HG03139 (cell line): ENCODE results near the gene AKR1D1.

Source experiments
- ATAC-seq: cut with Tn5 transposase; IDR thresholded peaks from one replicate; pipeline ENCODE4 v1.9.1; 2021; ENCODE audit not compliant: unreplicated experiment

The AKR1D1 gene

GRCh38 chr7:138161600-138162081, 85.4 kb downstream of the AKR1D1 start:
- ATAC-seq, result peak; percentile 99

- no peak for ATAC-seq
Measured at GRCh38 chr7:138162236-138162635, 86.0 kb downstream of the AKR1D1 start.

- no peak for ATAC-seq
Measured at GRCh38 chr7:138163800-138164199, 87.5 kb downstream of the AKR1D1 start.

- no peak for ATAC-seq
Measured at GRCh38 chr7:138164804-138165203, 88.5 kb downstream of the AKR1D1 start.

- ATAC-seq, result no peak
Measured at GRCh38 chr7:138166681-138167080, 90.4 kb downstream of the AKR1D1 start.

- ATAC-seq, result no peak
Measured at GRCh38 chr7:138167222-138167621, 91.0 kb downstream of the AKR1D1 start.

GRCh38 chr7:138167869-138168296, 91.6 kb downstream of the AKR1D1 start:
- no peak for ATAC-seq
